Colon (tissue), 2 donors: Measurements from ENCODE around the gene F2RL1.
"Not testable (repeated sequence)": the region's sequence is repeated elsewhere in the genome, so short reads cannot be mapped to it uniquely, and the experiment has no call there.

Experiments
- FAIRE-seq: peaks from 2 replicates; lab custom pipeline; 2012; peaks lifted over from hg19 to GRCh38; lab: Jason Lieb, UNC
- donor health status: control.
- donor health status: control.

F2RL1 gene

GRCh38 chr5:76818844-76819831 is at the start of gene F2RL1:
Gene F2RL1 (plus strand): TSS chr5:76819030. CDS start chr5:76819183, 153 bp downstream.
- FAIRE-seq: no peak

- not testable (repeated sequence) for FAIRE-seq
Observed at GRCh38 chr5:76771041-76771440, 47.8 kb upstream of the F2RL1 start.

GRCh38 chr5:76771705-76772405 is 47.0 kb upstream of the F2RL1 start:
- no peak for FAIRE-seq

GRCh38 chr5:76775921-76776320 is 42.9 kb upstream of the F2RL1 start:
- no peak for FAIRE-seq

GRCh38 chr5:76776391-76776790 is 42.4 kb upstream of the F2RL1 start:
- no peak for FAIRE-seq

GRCh38 chr5:76780616-76781015 is 38.2 kb upstream of the F2RL1 start:
- FAIRE-seq: not testable (repeated sequence)

GRCh38 chr5:76781775-76782174 is 37.1 kb upstream of the F2RL1 start:
- FAIRE-seq: no peak

- no peak for FAIRE-seq
Observed at GRCh38 chr5:76782444-76782843, 36.4 kb upstream of the F2RL1 start.

GRCh38 chr5:76787237-76787636 is 31.6 kb upstream of the F2RL1 start:
- FAIRE-seq: no peak

GRCh38 chr5:76788362-76788761 is 30.5 kb upstream of the F2RL1 start:
- FAIRE-seq: no peak

GRCh38 chr5:76789275-76789674 is 29.6 kb upstream of the F2RL1 start:
- FAIRE-seq: not testable (repeated sequence)

GRCh38 chr5:76789991-76790581 is 28.7 kb upstream of the F2RL1 start:
- FAIRE-seq: no peak

GRCh38 chr5:76790632-76791290 is 28.1 kb upstream of the F2RL1 start:
- no peak for FAIRE-seq

GRCh38 chr5:76791461-76791860 is 27.4 kb upstream of the F2RL1 start:
- no peak for FAIRE-seq

GRCh38 chr5:76794871-76795270 is 24.0 kb upstream of the F2RL1 start:
- FAIRE-seq: no peak

- no peak for FAIRE-seq
Observed at GRCh38 chr5:76799588-76799987, 19.2 kb upstream of the F2RL1 start.

GRCh38 chr5:76800579-76800978 is 18.3 kb upstream of the F2RL1 start:
- FAIRE-seq: no peak

- no peak for FAIRE-seq
Observed at GRCh38 chr5:76801159-76801802, 17.5 kb upstream of the F2RL1 start.

GRCh38 chr5:76801803-76802195 is 17.0 kb upstream of the F2RL1 start:
- no peak for FAIRE-seq

GRCh38 chr5:76804266-76804665 is 14.6 kb upstream of the F2RL1 start:
- FAIRE-seq: no peak

- no peak for FAIRE-seq
Observed at GRCh38 chr5:76805821-76806505, 12.9 kb upstream of the F2RL1 start.
